Cardiac muscle cell (in vitro differentiated cells and primary cell): ENCODE data around the gene CPLX3. TPM values are rescaled to one million over a fixed set of nuclear protein-coding genes. Genes with fewer than 3 reads are reported as not detected.

Experiments
- DNase-seq, 2 donors: peaks; one replicate each; pipeline versions ENCODE4 v3.0.0 to v3.0.0-alpha.2; 2010 to 2017; ENCODE audit warnings: low read depth in 1 of 2, low spot score in 1 of 2
- H3K27ac ChIP-seq: fragments of 200-600 bp; sonication (generic); 2 replicates; pipeline ENCODE4 v1.5.1; 2016
- H3K27me3 ChIP-seq: fragments of 200-600 bp; sonication (generic); 2 replicates; pipeline ENCODE4 v1.6.0; 2016; ENCODE audit warnings: control low read depth
- H3K36me3 ChIP-seq: fragments of 200-600 bp; sonication (generic); 2 replicates; pipeline ENCODE4 v1.5.1; 2016; ENCODE audit warnings: control low read depth
- H3K4me1 ChIP-seq: fragments of 200-600 bp; sonication (generic); 2 replicates; pipeline ENCODE4 v1.8.1; 2017; ENCODE audit warnings: low read depth, mild to moderate bottlenecking, mixed run types
- H3K4me3 ChIP-seq: fragments of 200-600 bp; sonication (generic); 2 replicates; pipeline ENCODE4 v1.5.1; 2016; ENCODE audit warnings: mild to moderate bottlenecking
- H3K9me3 ChIP-seq: fragments of 200-600 bp; sonication (generic); 2 replicates; pipeline ENCODE4 v1.5.1; 2017; ENCODE audit warnings: low read depth, mild to moderate bottlenecking, control low read depth
- polyA plus RNA-seq: library from polyadenylated mRNA; unstranded; fragments of >200 nt; fragmentation: Nextera tagmentation; extraction: Ambion mirVana; gene quantifications from 2 replicates; pipeline ENCODE4 v1.2.1, GENCODE V29; 2016
- total RNA-seq: library from RNA; depleted of rRNA; stranded (reverse); fragments of >200 nt; gene quantifications from 2 replicates; pipeline ENCODE4 v1.2.3, GENCODE V29; 2016
- TF ChIP-seq, protein P1 (sequence below): IDR thresholded peaks from 2 replicates; pipeline ENCODE4 v1.5.1; 2012; ENCODE audit warnings: low read depth, mild to moderate bottlenecking, low read length

The CPLX3 gene
- total and polyA plus RNA-seq, 2 experiments from 2014 or later: not detected

DNA sequence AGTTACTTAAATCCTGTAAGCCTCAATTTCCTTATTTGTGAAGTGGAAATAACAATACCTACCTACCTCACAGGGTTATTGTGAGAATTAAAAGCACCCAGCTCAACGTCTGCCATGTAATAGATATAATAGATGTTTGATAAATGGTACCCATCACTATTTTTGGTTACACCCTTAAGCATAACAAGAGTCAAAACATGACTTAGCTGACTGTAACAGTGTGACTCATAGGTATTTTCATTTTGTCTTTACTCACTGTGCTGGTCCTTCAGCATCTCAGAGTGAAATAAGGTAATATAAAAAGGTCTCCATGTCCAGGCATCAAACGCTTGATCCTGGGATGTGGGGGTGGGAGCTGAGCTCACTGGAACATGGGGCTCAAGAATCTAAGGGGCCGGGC lies 3.1 kb downstream of the CPLX3 start:
- no peak for DNase-seq
- peaks cover 40% of the 10 kb centered on the region for H3K27me3 ChIP-seq
- H3K36me3 ChIP-seq: no peaks in the 10 kb centered on the region
- no peak overlapping the region for H3K27ac ChIP-seq
- peaks cover 4% of the 10 kb centered on the region for H3K4me1 ChIP-seq
- no peaks in the 10 kb centered on the region for H3K9me3 ChIP-seq
- TF ChIP-seq, protein P1, sequence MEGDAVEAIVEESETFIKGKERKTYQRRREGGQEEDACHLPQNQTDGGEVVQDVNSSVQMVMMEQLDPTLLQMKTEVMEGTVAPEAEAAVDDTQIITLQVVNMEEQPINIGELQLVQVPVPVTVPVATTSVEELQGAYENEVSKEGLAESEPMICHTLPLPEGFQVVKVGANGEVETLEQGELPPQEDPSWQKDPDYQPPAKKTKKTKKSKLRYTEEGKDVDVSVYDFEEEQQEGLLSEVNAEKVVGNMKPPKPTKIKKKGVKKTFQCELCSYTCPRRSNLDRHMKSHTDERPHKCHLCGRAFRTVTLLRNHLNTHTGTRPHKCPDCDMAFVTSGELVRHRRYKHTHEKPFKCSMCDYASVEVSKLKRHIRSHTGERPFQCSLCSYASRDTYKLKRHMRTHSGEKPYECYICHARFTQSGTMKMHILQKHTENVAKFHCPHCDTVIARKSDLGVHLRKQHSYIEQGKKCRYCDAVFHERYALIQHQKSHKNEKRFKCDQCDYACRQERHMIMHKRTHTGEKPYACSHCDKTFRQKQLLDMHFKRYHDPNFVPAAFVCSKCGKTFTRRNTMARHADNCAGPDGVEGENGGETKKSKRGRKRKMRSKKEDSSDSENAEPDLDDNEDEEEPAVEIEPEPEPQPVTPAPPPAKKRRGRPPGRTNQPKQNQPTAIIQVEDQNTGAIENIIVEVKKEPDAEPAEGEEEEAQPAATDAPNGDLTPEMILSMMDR: no peak
- no peak overlapping the region for H3K4me3 ChIP-seq

- TF ChIP-seq, protein P1: no peak
- Histone ChIP-seq H3K27ac (no peak overlapping the region), H3K4me3 (no peak overlapping the region), H3K27me3 (peaks cover 35% of the 10 kb centered on the region), H3K9me3 (no peaks in the 10 kb centered on the region), H3K36me3 (no peaks in the 10 kb centered on the region), H3K4me1 (peaks cover 4% of the 10 kb centered on the region)
- no peak for DNase-seq
Measured at GRCh38 chr15:74829991-74830390, 3.6 kb downstream of the CPLX3 start.

GRCh38 chr15:74830868-74831267 lies 4.4 kb downstream of the CPLX3 start:
- TF ChIP-seq, protein P1: no peak
- Histone ChIP-seq H3K27ac (no peak overlapping the region), H3K9me3 (no peaks in the 10 kb centered on the region), H3K27me3 (peaks cover 26% of the 10 kb centered on the region), H3K36me3 (no peaks in the 10 kb centered on the region), H3K4me3 (no peak overlapping the region), H3K4me1 (peaks cover 4% of the 10 kb centered on the region)
- DNase-seq: no peak

GRCh38 chr15:74831813-74832495 lies 5.5 kb downstream of the CPLX3 start:
- no peak overlapping the region for H3K4me3 ChIP-seq
- peaks cover 4% of the 10 kb centered on the region for H3K4me1 ChIP-seq

GRCh38 chr15:74832826-74833225 lies 6.4 kb downstream of the CPLX3 start:
- no peak for DNase-seq
- Histone ChIP-seq H3K4me1 (peaks cover 4% of the 10 kb centered on the region), H3K27ac (no peak overlapping the region), H3K9me3 (no peaks in the 10 kb centered on the region), H3K27me3 (peaks cover 10% of the 10 kb centered on the region), H3K4me3 (no peak overlapping the region), H3K36me3 (no peaks in the 10 kb centered on the region)
- TF ChIP-seq, protein P1: no peak

More at GRCh38 chr15:74831813-74832495, 5.5 kb downstream of the CPLX3 start:
- no peak for DNase-seq
- H3K36me3 ChIP-seq: no peaks in the 10 kb centered on the region
- H3K27me3 ChIP-seq: peaks cover 19% of the 10 kb centered on the region
- no peaks in the 10 kb centered on the region for H3K9me3 ChIP-seq
- TF ChIP-seq, protein P1: no peak
- H3K27ac ChIP-seq: no peak overlapping the region
